Lower leg skin (tissue), 4 donors: ENCODE measurements around the gene GPR180. TPM values are rescaled to one million over a fixed set of nuclear protein-coding genes. Genes with fewer than 3 reads are reported as not detected.
"Not testable (repeated sequence)": the region's sequence is repeated elsewhere in the genome, so short reads cannot be mapped to it uniquely, and the experiment has no call there.

Source experiments
- DNase-seq, 2 donors: peaks; one replicate each; pipeline ENCODE4 v3.0.0-alpha.2; 2019; ENCODE audit warnings: low spot score in 2 of 2
- H3K4me3 ChIP-seq: fragments of 200-600 bp; sonication (generic); 2 replicates; pipeline ENCODE4 v1.5.1; 2017; ENCODE audit warnings: mild to moderate bottlenecking, low read depth; ENCODE audit not compliant: poor library complexity, severe bottlenecking
- POLR2A ChIP-seq, 2 donors: fragments of 450-650 bp; IDR thresholded peaks; one replicate each; pipeline ENCODE4 v1.6.1; 2016 to 2017; ENCODE audit warnings: antibody characterized with exemption in 2 of 2, mild to moderate bottlenecking in 1 of 2, moderate library complexity in 1 of 2
- whole genome bisulfite sequencing, 2 donors: methylation state at CpG; one replicate each; pipeline ENCODE4 v1.1.5; 2018; 5-methylcytosine and 5-hydroxymethylcytosine counted together
- intact Hi-C: fragments of 100-400 bp; cut with DNase I; formaldehyde crosslinking; loops from one replicate; pipeline ENCODE4 v1.15.0; 2023; ENCODE audit warnings: low total_unique reads
- total RNA-seq, 4 donors: library from RNA; depleted of rRNA; stranded (reverse); fragments of >200 nt; gene quantifications; one replicate each; pipeline ENCODE4 v1.1.0, GENCODE V29; 2016
- TF ChIP-seq, protein P1 (sequence below), 3 donors: fragments of 450-650 bp; IDR thresholded peaks; one replicate each; pipeline ENCODE4 v1.5.1; 2016; ENCODE audit warnings: antibody characterized with exemption in 3 of 3, mild to moderate bottlenecking in 3 of 3, moderate library complexity in 2 of 3

Gene GPR180
- total RNA-seq, 4 donors from 2014 or later = 1.8 to 2.5 (median 2.2) TPM

GRCh38 chr13:94620286-94620896 lies 18.7 kb downstream of the GPR180 start:
- H3K4me3 ChIP-seq = no peak overlapping the region
- no peak for DNase-seq
- WGBS, 2 donors = 79 to 81% methylated on average over 2 of the region's 2 CpGs
- intact Hi-C loops = loop anchor here (5.0 kb wide), 1 partner anchor 537 kb away; no protein-coding TSS in a partner anchor
- no peak for TF ChIP-seq POLR2A (IDR thresholded peaks at IDR 0.05)
- TF ChIP-seq, protein P1, sequence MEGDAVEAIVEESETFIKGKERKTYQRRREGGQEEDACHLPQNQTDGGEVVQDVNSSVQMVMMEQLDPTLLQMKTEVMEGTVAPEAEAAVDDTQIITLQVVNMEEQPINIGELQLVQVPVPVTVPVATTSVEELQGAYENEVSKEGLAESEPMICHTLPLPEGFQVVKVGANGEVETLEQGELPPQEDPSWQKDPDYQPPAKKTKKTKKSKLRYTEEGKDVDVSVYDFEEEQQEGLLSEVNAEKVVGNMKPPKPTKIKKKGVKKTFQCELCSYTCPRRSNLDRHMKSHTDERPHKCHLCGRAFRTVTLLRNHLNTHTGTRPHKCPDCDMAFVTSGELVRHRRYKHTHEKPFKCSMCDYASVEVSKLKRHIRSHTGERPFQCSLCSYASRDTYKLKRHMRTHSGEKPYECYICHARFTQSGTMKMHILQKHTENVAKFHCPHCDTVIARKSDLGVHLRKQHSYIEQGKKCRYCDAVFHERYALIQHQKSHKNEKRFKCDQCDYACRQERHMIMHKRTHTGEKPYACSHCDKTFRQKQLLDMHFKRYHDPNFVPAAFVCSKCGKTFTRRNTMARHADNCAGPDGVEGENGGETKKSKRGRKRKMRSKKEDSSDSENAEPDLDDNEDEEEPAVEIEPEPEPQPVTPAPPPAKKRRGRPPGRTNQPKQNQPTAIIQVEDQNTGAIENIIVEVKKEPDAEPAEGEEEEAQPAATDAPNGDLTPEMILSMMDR (IDR thresholded peaks at IDR 0.05) = no peak

GRCh38 chr13:94622344-94622743 lies 20.7 kb downstream of the GPR180 start:
- H3K4me3 ChIP-seq = no peak overlapping the region
- TF ChIP-seq, protein P1 (IDR thresholded peaks at IDR 0.05) = no peak
- no peak for TF ChIP-seq POLR2A (IDR thresholded peaks at IDR 0.05)
- 91 to 97% methylated on average over 2 of the region's 2 CpGs for WGBS, 2 donors
- DNase-seq = no peak
- intact Hi-C loops = loop anchor here (5.0 kb wide), 1 partner anchor 535 kb away; no protein-coding TSS in a partner anchor

DNA sequence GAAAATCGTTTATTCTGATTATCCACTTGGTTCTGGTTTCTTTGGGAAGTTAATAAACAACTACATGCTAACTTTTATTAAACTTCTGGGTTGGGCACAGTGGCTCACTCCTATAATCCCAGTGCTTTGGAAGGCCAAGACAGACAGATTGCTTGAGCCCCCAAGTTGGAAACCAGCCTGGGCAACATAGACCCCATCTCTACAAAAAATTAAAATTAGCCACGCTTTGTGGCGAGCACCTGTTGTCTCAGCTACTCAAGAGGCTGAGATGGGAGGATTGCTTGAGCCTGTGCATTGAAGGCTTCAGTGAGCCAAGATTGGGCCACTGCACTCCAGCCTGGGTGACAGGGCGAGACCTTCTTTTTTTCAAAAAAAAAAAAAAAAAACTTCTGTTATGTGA lies 21.7 kb downstream of the GPR180 start:
- no peak overlapping the region for H3K4me3 ChIP-seq
- intact Hi-C loops = loop anchor here (5.0 kb wide), 1 partner anchor 534 kb away; no protein-coding TSS in a partner anchor
- no peak for DNase-seq
- TF ChIP-seq POLR2A (IDR thresholded peaks at IDR 0.05) = no peak
- TF ChIP-seq, protein P1 (IDR thresholded peaks at IDR 0.05) = no peak
- whole genome bisulfite sequencing, 2 donors = 84 to 87% methylated on average over 4 of the region's 4 CpGs

DNA sequence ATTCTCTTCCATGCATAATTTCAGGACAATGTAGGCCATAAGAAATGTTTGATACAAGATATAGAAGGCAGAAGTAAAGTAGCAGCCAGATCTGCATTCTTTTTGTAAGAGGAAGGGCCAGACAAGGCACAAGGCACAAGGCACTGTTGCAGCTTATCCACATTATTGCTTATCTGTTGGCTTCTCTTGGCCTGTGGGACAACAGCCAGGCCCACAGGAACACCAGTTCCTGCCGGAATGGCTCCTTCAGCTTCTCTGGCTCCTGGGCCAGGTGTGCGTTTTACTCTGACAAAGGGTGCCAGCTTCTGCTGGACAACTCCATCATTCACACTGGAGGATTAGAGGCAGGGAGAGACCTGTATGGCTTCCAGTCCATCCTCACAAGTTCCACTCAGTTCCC lies 29.2 kb downstream of the GPR180 start:
- no peak for DNase-seq
- intact Hi-C loops = no loop called here
- no peak for TF ChIP-seq POLR2A (IDR thresholded peaks at IDR 0.05)
- TF ChIP-seq, protein P1 (IDR thresholded peaks at IDR 0.05) = no peak
- 62 to 78% methylated on average over 2 of the region's 2 CpGs for WGBS, 2 donors
- H3K4me3 ChIP-seq = no peak overlapping the region

DNA sequence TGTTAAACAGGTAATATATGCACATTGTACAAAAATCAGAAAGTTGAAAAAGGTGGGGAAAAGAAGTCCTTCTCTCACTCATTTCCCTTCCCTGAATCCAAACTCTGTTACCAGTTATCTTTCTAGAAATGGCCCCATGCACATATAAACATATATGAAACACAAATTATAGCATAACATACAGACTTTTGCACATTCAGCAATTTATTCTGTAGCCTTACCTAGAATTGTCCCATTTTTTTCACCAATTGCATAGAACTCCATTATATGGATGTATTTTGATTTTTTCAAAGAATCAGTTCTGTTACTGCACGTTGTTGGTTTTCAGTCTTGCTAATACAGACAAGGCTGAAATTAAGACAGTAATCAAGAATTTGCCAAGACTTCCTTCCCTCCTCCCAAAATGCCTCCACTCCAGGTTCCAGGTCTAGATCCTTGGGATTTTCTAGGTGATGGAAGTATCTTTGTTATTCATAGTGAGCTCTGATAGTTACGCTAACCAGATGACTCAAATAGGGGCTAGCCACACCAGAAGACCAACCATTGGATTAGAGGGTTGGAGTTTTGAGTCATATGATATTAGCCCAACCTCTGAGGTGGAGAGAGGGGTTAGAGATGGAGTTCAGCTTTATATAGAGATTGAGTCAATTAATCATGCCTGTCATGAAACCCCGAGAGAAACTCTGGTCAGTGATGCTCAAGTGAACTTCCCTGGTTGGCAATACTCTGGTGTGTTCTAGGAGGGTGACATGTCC lies 30.7 kb downstream of the GPR180 start:
- no peak for TF ChIP-seq POLR2A (IDR thresholded peaks at IDR 0.05)
- TF ChIP-seq, protein P1 (IDR thresholded peaks at IDR 0.05) = no peak
- WGBS, 2 donors = 93 to 98% methylated on average over 3 of the region's 3 CpGs
- no peak overlapping the region for H3K4me3 ChIP-seq
- DNase-seq = no peak
- intact Hi-C loops = no loop called here

- WGBS, 2 donors = 73 to 83% methylated on average over 5 of the region's 5 CpGs
- intact Hi-C loops, H3K4me3 ChIP-seq, DNase-seq: not testable (repeated sequence)
Measured at GRCh38 chr13:94636096-94636495, 34.4 kb downstream of the GPR180 start.
